GM21529 (cell line): ENCODE measurements around the gene PTTG1IP.

Experiments
- ATAC-seq: cut with Tn5 transposase; IDR thresholded peaks from one replicate; pipeline ENCODE4 v1.9.1; 2021; ENCODE audit not compliant: unreplicated experiment

Gene PTTG1IP

DNA sequence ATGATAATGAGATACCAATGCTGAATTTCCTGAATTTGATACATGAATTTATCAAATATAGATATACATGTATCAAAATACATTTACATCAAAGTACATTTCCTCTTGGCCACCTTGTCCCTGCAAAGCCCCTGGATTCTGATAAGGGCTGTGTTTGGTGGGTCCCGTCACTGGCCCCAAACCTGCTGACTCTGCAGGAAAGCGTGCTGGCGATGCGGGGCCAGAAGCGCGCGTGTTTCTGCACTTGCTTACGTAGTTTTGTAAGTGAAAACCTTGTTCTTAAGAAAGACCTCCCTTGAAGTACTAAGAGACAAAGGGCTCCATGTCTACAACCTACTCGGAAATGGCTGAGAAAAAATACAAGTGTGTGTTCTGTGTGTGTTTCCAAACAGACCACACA, 36.2 kb upstream of the PTTG1IP start:
- no peak for ATAC-seq

DNA sequence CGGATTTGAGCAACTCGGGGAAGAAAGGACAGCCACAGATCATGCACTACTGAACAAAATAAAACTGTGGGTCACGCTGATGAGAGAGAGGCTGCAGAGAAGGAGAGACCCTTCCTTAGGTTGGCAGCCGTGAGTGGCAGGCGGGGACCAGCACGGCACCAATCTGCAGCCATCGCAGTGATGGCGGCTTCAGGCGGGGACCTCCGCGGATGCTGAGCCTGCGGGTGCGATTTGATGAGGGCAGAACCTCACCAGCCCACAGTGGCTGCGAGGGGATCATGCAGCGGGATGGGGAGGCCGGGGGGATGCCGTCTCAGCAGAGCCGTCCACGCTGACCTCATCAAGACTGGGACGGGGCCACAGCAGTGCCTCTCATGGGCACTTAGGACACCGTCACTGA, 35.4 kb upstream of the PTTG1IP start:
- no peak for ATAC-seq

DNA sequence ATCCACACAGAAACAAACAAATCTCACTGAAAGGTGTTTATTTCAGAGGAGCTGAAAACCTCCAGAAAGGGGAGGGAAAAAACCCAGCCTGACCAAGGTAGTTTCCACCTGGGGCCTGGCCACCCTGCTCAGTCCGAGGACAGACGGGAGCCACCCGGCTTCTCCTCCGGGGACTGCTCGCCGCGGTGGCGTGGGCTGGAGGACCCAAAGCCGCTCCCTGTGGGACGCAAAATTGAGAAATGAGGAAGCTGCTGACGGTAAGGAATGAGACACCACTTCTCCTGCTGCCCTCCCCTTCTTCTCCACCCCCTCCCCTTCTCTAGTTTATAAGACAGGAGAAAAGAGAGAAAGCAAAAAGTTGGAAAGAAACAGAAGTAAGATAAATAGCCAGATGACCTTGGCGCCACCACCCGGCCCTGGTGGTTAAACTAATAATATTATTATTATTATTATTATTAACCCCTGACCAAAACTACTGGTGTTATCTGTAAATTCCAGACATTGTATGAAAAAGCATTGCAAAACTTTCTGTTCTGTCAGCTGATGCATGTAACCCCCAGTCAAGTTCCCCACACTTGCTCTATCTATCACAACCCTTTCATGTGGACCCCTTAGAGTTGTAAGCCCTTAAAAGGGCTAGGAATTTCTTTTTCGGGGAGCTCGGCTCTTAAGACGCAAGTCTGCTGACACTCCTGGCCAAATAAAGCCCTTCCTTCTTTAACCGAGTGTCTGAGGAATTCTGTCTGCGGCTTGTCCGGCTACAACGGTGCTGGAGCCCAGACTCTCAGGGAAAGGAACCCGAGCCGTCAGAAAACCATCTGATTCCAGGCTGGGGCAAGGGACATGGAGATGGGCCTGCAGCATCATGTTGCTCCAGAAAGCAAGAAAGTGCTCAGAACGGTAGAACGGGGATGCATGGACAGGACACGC, 34.7 kb upstream of the PTTG1IP start:
- no peak for ATAC-seq

DNA sequence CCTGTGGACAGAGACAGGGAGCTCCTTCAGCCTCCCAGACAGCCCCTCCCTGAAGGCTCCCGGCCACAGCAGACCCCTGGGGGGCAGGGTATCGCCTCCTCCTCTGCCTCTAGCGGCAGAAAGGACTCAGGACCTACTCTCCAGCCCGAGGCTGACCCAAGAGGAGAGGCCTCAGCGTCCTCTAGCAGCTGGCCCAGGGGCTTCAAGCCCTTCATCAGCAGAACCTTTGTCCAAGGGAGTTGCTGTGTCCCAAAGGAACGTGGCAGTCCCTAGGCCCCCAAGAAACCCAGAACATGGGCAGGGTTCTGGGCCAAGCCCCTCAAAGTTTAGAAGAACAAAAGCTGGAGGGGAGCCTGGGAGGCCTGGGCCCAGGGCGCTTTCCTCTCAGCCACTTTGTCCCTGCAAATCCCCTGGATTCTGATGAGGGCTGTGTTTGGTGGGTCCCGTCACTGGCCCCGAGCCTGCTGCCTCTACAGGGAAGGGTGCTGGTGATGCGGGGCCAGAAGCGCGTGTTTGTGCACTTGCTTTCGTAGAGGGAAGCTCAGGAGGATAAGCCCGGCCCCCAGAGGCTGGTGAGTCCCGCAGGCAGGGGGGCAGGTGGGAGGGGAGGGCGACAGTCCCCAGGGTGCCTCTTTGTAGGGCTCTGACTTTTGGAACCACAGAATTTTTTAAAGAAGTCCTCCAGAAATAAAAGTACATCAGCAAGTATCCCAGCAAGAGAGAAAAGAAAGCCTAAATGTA, 33.9 kb upstream of the PTTG1IP start:
- ATAC-seq: no peak

DNA sequence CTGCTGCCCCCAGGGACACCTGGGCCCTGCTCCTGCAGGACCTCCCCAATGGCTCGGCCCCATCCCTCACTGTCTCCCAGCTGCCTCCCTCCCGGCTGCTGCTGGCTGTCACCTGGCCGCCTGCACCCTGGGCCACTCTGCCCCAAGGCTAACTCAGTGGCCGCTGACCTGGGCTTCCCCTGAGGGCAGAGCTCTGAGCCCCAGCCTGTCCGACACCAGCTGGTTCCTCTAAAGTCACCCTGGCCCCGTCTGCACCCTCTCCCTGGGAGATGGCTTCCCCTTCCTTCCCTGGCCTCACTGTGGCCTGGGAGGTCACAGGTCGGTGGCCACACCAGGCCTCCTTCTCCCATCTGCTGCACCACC, 32.2 kb upstream of the PTTG1IP start:
- ATAC-seq: no peak

DNA sequence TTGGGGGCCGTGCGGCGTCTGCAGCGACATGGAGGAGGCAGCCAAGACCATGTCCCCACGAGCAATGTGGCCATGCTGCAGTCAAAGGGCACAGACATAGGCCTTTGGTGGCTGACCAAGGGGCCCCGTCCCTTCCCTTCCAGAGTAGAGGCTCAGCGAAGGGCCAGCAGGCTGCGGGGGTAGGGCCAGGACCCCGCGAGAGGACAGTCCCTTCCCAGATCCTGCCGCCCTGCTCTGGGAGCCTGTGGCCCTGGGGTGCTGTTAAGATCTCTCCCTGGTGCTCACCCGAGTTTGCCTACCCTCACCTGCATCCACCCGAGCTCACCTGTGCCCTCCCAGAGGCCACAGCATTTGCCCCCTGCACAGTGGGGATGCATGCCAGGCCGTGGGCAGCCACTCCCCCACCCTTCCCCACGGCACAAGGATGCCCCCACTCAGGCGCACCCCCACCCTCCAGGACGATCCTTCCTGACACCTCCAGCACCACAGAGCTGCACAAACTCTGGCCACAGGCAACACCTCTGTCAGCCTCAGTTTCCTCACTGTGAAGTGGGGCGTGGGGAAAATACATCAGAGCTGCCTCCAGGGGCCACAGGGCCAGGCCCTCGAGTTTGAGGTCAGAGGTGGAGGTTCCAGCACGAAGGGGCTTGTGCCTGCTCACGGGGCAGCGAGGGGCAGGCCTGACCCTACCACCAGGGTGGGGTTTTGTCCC, 31.7 kb upstream of the PTTG1IP start:
- no peak for ATAC-seq

DNA sequence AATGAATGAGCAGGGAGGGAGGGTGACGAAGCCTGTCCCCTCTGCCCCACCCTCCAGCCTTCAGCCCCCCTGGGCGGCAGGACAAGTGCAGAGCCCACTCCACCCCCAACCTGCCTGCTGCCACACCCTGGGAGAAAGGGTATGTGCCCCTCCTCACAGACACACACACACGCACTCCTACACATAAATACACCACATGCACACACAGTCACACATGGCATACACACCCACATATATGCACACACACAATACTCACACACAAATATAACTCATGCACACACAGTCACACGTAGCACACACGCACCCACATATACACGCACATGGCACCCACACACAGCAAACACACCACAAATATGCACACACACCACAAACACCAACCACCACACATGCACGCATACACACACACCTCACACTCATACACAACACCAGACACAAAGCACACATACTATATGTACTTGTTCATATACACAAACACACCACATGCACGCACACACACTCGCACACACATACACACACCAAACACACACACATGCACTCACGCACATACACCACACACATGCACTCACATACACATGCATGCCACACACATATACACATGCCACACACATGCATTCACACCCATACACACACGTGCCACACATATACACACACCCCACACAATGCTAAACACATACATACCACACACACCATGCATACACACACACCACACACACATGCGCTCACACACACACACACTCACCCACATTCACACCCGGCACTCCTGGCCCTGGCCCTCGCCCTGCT, 30.8 kb upstream of the PTTG1IP start:
- ATAC-seq: no peak

DNA sequence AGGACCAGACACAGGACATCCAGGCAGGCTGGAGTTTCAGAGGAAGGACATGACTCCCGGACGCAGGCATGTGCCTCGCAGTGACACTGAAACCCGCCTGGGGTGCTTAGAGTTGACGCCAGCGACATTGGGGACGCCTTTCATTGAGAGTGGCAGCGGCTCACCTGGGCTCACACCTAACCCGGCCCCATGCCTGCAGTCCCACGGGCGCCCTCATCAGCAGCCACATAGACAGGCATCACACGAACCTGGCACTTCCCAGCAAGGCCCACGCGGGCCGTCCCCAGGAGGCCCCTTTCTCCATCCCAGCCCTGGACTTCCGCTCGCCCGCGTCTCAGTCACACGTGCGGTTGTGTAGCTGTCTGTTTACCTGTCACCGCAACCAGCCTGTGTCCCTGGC, 30.2 kb upstream of the PTTG1IP start:
- no peak for ATAC-seq

DNA sequence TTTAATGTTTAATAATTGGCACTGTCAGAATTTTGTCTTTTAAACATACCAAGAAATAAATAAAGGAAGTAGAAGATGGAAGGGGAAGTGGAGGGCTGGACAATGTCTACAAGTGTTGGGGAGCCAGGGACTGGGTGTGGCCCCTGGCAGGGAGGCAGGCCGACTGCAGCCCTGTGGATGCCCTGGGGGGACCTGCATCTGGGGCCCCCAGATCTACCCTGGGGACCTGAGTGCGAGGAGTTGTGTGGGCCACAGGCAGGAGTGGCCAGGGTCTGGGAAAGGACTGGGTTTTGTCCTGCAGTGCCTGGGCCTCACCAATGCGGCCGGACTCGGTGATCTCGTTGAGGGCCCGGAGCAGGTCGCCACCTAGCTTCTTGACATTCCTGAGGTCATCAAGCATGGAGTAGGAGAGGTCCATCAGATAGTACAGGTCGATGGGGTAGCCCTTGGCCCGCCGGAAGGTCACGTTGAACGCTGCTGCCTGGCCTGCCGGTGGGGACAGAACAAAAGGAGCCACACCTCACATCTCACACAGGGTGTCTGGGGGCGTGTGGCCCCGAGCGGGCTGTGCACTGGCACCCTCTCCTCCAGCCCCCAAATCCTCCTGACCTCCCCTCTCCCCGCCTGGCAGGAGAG, 29.7 kb upstream of the PTTG1IP start:
- ATAC-seq: no peak

DNA sequence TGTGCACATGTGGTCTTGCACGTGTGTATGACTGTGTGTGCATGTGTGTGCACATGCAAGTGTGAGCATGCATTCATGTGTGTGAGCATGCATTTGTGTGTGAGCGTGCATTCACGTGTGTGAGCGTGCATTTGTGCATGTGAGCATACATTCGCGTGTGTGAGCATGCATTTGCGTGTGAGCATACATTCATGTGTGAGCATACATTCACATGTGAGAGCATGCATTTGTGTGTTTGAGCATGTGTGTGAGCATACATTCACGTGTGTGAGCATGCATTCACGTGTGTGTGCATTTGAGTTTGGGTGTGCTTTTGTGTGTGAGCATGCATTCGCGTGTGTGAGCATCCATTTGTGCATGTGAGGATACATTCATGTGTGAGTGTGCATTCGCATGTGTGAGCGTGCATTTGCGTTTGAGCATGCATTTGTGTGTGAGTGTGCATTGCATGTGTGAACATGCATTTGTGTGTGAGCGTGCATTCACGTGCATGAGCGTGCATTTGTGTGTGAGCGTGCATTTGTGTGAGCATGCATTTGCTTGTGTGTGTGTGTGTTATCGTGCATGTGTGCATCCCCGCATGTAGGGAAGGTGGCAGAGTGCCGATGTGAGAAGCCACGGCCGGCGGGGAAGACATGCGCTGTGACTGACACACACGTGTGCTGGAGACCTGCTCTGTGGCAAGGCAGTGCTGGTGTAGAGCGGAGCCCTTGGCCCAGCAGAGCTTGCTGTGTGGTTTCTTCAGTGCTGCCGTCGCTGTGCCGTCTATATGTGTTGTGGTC, 29.0 kb upstream of the PTTG1IP start:
- ATAC-seq: no peak

DNA sequence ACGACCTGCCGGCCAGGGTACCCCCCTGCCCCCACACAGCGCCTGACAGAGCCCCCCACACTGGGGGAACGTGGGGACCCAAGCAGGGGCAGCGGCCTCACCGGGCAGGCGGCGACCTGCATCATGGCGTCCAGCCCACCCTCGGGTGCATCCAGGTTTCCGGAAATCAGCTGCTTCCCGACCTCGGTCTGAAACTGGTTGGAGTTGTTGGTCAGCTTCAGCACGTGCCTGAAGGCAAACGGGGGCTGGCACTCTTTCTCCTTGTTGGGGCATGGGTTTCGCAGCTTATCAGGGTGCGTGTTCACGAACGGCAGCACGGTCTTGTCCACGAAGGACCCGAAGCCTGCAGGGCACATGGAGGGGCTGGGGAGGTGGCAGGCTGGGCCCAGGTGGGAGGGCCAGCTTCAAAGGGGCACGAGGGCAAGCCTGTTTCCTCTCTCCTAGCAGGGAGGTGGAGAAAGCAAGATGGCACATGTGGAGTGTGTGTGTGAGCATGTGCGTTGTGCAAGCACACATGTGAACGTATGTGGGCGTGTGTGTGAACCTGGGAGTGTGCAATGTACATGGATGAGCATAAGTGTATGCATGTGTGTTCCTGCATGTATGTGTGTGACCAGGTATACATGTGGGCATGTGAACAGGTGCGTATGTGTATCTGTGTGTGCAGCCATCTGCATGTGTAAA, 28.0 kb upstream of the PTTG1IP start:
- no peak for ATAC-seq

DNA sequence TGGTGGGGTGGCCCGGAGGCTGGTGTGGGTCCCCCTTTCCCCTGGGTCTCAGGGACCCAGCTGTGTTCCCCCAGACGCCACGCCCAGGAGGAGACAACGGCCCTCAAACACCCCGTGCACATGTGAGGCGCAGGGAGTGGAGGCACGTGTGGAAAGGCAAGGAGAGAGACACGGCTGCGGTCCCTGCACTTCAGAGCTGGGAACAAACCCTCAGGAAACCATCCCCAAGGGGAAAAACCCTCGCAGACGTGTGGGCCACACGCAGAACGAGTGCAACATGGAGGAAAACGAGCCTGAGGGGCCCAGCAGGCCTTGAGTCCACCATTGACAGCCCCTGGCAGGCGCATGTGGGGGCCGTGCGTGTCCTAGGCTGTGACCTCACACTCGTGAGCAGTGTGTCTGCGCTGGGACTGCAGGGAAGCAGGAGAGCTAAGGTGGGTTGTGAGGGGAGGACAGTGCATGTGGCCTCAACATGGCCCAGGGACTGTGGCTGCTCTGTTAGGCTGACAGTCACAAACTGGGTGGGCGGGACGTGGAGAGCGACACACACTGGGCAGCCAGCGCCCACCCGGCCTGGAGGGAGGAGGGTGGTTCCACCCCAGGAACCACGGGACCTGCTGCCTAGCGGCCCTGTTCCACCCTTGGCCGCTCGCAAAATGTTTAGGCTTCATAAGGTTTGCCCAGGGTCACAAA, 27.2 kb upstream of the PTTG1IP start:
- ATAC-seq: no peak

DNA sequence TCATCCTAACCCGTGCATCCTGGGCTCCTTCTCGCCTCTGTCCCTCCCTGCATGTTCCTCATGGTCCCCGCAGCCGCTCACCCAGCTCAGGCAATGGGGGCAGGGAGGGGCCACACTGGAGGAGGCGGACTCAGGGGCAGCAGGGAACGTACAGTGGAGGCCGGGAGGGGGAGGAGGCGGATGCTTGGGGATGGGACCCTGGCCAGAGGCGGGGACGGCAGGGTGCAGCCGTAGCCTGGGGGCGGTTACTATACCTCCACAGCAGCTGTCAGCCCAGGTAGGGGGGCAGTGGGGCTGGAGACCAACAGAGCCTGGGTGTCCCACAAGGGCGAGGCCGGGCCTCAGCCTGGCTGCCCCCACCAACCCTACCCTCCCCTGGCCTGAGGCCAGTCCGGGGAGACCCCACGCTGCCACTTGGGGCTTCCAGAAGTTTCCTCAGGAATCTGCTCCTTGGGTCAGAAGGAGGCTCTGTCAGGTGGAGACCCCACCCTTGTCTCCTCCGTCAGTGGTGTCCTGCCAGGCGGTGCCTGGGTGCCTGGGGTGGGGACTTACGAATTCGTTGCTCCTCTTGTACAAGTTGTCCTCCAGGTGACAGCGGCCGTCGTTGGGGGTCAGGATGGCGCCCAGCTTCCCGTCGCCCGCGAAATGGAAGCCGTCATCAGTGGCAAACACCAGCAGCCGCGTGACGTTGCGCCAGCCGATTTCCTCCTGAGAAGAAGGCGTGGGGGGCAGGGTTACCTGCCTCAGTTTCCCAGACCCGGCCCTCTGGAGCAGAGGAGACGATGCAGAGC, 26.5 kb upstream of the PTTG1IP start:
- no peak for ATAC-seq

DNA sequence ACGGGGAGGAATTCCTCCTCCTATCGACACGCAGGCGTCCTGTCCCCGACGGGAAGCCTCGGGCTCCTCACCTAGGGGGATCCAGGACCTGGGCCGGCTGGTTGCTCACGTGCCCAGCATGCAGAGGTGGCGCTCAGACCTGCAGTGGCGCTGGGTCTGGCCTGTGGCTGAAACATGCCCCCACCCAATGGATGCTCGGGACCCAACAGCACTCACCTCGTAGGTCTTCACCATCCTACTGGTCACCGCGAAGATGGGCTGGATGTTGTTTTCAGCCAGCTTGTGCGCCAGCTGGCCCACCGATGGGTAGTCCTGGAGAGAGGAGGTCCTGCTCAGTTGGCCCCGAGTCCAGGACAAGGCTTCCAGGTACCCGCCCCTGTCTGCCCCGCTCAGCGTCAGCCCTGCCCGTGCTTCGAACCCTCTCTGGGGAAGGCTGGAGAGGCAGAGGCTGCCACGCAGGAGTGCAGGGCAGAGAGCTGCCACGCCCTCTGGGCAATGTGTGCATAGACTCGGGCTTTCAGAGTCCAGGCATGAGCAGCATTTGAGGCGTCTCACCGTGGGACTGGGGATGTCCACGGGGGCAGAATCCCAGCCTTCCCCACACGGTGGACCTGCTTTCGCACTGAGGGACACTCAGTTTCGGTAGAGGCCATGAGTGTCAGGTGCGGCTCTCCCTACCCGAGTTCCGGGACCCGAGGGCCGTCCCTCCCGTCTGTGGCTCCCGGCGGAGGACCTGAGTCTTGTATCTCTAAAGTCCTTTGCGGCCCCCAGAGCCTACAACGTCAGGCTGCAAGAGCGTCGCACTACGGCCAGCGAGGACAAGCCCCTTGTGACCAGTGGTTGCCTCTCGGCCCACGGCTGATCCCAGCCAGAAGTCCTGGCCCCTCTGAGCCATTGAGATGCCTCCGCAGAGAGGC, 25.6 kb upstream of the PTTG1IP start:
- ATAC-seq: no peak

DNA sequence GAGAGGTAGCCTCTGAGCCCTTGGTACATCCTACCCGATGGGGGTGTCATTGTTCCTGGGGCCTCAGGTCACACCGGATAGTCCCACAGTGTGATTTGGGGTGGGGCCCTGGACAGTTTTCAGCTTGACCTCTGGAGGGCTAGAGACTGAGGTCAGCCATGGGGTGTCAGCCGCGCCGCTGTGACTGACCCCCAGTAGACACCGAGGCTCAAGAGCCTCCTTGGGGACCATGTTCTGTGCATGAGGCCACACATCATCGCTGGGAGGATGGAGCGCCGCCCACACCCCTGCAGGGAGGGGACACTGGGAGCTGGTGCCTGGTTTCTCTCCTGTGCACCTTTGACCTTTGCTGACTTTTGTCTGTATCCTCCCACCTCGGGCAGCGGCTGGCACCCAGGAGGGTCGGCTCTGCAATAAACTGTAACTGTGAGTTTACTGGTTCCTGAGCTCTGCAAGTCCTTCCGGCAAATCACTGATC, 24.6 kb upstream of the PTTG1IP start:
- no peak for ATAC-seq

DNA sequence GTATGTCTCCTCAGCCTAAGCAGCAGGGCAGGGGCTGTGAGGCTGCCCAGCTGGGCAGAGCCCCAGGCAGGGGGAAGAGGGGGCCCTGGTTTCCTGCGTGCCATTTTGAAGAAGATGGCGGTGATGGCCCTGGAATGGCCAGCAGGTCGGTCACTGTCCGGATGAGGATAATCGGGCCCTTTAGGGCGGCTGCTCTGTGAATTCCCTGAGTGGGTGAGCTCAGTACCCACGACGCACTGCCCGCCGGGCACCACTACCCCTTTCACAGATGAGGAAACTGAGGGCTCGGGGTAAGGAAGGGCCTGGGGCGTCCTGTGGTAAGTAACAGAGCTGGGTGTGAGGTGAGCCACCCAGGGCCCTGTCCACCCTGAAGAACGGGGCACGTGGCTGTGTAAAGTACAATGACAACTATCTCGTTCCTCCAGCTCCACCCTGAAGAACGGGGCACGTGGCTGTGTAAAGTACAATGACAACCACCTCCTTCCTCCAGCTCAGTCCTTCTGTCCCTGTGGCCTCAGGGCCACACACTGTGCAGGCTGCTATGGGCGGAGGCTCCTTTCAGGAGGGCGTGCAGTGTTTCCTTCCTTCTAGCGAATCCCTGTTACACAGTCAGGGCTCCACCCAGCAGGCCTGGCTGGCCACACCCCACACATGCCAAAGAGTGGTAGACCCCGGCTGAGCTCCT, 24.0 kb upstream of the PTTG1IP start:
- no peak for ATAC-seq
